ENCODE data around the gene KSR2.

KSR2 gene

GRCh38 chr12:117470804-117471203 lies 498.0 kb downstream of the KSR2 start:
- DNase-seq (ENCODE audit: low read depth in 2 of 3, low spot score in 1 of 3), result no peak

- DNase-seq (ENCODE audit: low read depth in 2 of 3, low spot score in 1 of 3), result no peak
These were observed 498.8 kb downstream of the KSR2 start for GRCh38 chr12:117469883-117470483.

DNA sequence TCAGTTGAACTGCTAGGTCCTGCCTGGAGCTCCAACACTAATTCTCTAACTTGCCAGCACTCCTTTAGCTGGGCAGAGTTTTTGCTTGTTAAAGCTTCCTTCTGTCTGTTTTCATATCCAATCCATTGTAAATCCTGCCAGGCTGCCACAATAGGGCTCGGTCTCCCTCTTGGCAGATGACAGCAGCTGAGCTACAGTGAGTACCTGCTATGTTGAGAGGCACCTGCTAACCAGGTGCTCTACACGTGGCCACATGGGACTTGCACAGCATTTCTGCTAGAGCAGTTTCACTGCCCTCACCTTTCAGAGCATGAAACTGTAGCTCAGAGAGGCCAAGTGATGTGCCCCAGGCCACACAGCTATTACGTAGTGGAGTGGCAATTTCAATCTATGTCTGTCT lies 500.8 kb downstream of the KSR2 start:
- DNase-seq (ENCODE audit: low read depth in 2 of 3, low spot score in 1 of 3), result no peak

DNA sequence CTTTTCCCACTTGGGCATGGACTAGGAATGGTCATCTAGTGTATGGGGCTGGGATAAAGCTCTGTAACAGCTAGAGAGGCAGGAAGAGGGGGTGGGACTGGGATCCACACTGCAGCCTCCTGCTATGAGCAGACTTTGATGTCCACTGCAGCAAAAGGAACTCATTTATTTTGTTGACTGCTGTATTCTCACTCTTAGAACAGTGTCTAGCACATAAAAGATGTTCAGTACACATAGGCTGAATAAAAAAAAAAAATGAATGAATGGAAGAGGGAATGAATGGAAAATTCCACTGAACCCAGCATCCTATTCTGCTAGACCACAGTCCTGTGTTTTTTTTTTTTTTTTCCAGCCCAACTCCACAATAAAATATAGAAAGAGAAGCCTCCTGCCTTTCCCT lies 501.2 kb downstream of the KSR2 start:
- DNase-seq (ENCODE audit: low read depth in 2 of 3, low spot score in 1 of 3), result no peak

- no peak for DNase-seq (ENCODE audit: low read depth in 2 of 3, low spot score in 1 of 3)
These were observed 502.0 kb downstream of the KSR2 start for GRCh38 chr12:117466677-117467362.

DNA sequence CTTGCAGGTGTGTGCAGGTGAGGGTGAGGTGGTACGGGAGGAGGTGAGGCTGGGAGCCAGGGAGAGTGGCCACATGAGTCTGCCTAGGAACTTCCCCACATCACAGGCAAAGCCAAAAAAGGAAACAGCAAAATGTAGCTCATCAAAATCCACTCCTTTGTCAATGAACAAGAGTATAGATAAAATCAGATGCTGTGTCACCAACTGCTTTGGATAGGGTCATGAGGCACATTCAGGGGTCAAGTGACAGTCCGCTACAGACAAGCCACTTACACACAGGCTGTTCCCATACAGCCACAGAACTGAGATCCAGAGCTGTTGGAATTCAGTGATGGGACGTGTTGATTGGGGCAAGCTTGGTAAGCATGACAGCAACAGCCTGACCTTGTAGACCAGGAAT lies 507.1 kb downstream of the KSR2 start:
- no peak for DNase-seq (ENCODE audit: low read depth in 2 of 3, low spot score in 1 of 3)

GRCh38 chr12:117459229-117459628 lies 509.6 kb downstream of the KSR2 start:
- DNase-seq (ENCODE audit: low read depth in 2 of 3, low spot score in 1 of 3), result no peak

- DNase-seq (ENCODE audit: low read depth in 2 of 3, low spot score in 1 of 3), result no peak
These were observed 511.6 kb downstream of the KSR2 start for GRCh38 chr12:117457189-117457588.

DNA sequence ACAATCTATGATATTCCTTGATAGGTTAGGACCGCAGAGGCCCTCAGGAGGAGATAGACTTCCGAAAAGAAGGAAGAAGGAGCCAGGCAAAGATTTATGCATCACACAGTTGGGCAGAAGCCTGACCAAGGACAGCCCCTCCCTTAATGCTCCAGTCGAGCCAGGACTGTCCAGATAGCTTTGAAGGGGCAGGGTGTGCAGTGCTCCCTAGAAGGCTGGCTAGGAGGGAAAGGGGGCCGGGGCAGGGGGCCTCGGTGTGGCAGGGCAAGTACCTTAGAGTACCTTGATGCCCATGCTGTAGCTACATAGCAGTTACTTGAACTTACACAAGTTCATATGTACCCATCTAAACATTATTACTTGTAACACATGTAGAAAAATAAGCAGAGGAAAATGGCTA lies 512.7 kb downstream of the KSR2 start:
- no peak for DNase-seq (ENCODE audit: low read depth in 2 of 3, low spot score in 1 of 3)

- DNase-seq (ENCODE audit: low read depth in 2 of 3, low spot score in 1 of 3), result no peak
These were observed 514.8 kb downstream of the KSR2 start for GRCh38 chr12:117453961-117454360.

GRCh38 chr12:117452112-117452511 lies 516.7 kb downstream of the KSR2 start:
- no peak for DNase-seq (ENCODE audit: low read depth in 2 of 3, low spot score in 1 of 3)

GRCh38 chr12:117450209-117450608 lies 518.6 kb downstream of the KSR2 start:
- no peak for DNase-seq (ENCODE audit: low read depth in 2 of 3, low spot score in 1 of 3)

- no peak for DNase-seq (ENCODE audit: low read depth in 2 of 3, low spot score in 1 of 3)
These were observed 521.0 kb downstream of the KSR2 start for GRCh38 chr12:117447665-117448366.

DNA sequence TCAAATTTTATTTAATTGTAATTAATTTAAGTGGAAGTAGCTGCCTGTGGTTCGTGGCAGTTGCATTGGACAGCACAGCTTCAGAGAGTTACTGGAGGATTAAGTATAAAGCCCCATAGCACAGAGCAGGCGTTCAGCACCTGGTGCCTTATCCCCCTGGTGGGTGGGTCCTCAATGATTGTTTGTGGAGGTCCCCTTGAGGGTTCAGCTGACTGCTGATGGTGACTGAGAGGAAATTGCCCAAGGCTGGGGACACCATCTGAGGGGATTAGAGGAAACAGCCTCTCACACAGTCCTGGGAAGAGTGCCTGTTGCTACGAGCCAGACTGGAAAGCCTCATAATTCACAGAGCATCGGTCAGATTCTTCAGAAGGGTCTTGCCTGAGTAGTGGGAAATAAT lies 524.0 kb downstream of the KSR2 start:
- DNase-seq (ENCODE audit: low read depth in 2 of 3, low spot score in 1 of 3), result no peak

- no peak for DNase-seq (ENCODE audit: low read depth in 2 of 3, low spot score in 1 of 3)
These were observed 527.0 kb downstream of the KSR2 start for GRCh38 chr12:117441751-117442150.

- no peak for DNase-seq (ENCODE audit: low read depth in 2 of 3, low spot score in 1 of 3)
These were observed 528.4 kb downstream of the KSR2 start for GRCh38 chr12:117440384-117440783.

- no peak for DNase-seq (ENCODE audit: low read depth in 2 of 3, low spot score in 1 of 3)
These were observed 529.2 kb downstream of the KSR2 start for GRCh38 chr12:117439531-117440001.

DNA sequence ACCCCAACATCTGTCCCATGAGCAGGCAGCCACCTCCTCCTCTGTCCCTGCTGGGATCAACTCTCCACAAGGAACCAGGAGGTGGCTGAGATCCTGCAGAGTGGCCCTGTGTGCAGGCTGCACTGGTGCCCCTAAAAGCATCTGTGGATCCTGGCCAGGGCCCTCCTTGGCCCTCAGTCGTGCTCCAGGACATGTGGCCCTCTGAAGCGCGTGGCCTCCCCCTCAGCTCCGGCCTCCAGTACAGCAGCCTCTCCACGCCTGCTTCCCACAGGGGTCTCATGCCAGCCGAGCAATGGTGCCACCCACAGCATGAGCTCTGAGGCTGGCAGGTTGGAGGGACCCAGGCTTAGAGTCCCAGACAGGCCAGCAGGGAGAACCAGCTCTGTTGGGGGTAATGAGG lies 530.0 kb downstream of the KSR2 start:
- DNase-seq (ENCODE audit: low read depth in 2 of 3, low spot score in 1 of 3), result no peak

DNA sequence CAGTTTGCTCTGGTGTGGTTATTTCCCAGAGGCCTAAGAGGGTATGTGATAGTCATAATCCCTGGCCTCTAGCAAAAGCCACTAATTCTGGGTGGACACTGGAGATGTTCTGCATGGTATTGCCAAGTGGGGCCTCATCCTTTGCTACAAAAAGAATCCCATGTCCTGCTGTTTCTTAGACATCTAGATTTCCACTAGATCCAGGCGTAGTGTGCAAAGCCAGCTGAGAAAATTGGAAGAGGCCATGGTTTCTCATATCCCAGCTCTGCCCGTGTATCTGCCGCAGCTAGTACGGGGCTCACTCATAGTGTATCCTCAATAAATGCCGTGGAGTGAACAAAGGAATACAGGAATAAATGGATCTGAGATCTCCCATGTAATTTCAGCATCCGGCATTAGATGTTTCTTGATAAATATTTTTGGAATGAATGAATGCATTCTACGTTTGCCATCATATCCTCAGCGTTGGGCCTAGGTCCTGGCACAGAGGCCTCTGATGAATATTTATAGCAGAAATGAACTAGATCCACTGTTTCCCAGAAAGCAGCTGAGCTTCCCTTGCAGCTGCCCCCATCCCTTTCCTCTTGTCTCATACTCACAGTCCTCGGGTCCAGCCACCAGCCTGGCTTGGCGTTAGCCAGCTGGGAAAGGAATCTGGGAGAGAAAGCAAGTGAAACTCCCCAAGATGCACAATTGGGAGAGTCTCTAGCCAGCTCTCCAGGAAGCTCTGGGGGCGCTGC lies 531.1 kb downstream of the KSR2 start:
- DNase-seq (ENCODE audit: low read depth in 2 of 3, low spot score in 1 of 3), result no peak

DNA sequence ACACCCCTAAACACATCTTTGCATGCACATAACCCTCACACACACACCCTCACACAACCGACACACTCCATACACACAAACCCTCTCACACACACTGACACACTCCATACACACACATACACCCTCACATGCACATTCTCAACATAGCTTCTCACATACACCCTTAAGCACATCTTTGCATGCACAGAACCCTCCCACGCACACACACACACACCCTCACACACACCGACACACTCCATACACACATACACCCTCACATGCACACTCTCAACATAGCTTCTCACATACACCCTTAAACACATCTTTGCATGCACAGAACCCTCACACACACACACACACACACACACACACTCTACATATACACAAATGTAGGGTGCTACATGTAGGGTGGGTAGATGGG lies 534.9 kb downstream of the KSR2 start:
- no peak for DNase-seq (ENCODE audit: low read depth in 2 of 3, low spot score in 1 of 3)

DNA sequence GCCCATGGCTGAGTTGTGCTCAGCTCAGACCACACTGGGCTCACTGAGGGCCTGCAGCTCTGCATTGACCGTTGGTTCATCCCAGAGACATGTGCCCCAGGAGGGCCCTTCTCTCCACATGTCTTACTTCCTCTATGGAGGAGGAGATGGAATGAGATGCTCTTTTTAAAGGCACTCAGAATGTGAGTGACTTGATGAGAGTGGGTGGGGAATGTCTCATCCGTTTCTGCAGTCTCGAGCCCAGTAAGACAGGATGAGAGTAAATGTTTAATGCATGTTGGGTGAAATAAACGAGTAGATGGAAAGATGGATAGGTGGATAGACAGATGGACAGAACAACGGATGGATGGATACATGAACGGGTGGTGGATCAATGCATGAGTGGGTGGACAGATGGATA lies 538.5 kb downstream of the KSR2 start:
- DNase-seq (ENCODE audit: low read depth in 2 of 3, low spot score in 1 of 3), result no peak

- no peak for DNase-seq (ENCODE audit: low read depth in 2 of 3, low spot score in 1 of 3)
These were observed 541.6 kb downstream of the KSR2 start for GRCh38 chr12:117427211-117427610.
